Stimulated activated CD4-positive, alpha-beta T cell treated with anti-CD3 and anti-CD28 coated beads, Interleukin-15, amount 100 ng/mL, for 1 hour (primary cell): ENCODE measurements around the gene FREY1.

Experiments used
- DNase-seq, 2 donors: peaks; one replicate each; pipeline ENCODE4 v3.0.0-alpha.2; 2020; ENCODE audit warnings: low read depth in 1 of 2, low spot score in 1 of 2

FREY1 gene

DNA sequence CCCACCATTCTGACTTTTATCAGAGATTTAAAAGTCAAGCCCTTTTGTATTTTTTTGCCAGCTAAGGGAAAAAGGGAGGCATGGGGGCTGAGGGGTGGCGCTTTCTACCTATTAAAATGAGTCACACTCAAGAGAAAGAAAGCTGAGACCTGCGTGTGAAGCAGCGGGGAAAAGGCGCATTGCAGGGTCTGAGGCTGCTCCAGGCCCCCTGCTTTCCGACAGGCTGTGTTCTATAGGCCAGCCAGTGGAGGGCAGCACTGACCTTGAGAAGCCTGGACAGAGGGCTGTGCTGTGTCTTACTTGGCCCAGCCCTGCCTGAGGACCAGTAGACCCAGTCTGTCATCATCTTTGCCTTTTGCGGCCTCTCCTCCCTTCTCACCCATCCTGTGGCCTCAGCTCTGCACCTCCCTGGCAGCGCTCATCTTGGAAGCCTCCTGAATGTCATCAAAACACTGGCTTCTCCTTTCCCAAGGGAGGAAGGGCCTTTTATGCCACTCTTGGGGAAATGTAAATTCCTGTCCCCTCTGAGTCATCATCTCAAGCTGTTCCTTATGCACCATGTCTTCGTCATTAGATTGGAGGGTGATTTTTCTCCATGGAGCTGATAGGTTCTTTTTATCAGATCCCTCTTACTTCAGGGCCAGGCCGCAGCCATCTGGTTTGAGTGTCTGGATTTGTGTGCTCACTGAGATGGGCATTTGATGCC lies 34.3 kb downstream of the FREY1 start:
- no peak for DNase-seq

DNA sequence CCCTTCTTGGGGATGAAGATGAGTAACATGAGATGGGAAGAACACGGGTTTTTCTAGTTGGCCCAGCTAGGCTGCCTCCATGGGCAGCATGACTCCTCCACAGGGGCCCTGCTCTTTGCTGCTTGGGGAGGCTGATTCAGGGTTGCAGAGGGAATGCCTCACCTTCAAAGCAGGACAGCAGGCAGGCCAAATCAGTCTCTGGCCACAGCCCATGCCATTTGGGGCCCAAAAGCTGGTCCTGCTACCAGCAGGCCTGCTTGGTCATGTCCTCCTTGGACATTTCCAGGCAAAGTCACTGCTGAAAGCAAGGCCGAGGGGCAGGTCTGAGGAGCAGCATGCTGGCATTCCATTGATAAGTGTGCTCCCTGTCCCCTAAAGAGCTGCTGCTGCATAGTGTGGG lies 35.4 kb downstream of the FREY1 start:
- DNase-seq: no peak

DNA sequence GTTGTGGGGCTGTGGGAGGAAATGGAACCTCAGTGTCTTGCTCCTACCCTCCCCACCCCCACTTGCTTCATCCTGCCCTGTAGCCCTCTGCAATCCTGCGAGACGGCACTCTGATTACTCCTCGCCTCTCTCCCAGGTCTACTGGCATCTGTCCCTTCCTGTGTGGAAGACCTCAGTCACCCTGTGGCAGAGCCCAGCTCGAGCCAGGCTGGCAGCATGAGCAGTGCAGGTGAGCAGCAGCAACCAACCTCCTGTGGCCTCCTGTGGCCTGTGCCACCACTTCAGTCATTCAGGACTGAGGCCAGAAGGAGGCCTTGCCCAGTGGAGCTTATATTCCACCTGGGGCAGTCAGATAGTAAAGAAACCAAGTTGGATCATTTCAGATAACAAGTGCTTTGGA lies 36.4 kb downstream of the FREY1 start:
- DNase-seq: no peak

DNA sequence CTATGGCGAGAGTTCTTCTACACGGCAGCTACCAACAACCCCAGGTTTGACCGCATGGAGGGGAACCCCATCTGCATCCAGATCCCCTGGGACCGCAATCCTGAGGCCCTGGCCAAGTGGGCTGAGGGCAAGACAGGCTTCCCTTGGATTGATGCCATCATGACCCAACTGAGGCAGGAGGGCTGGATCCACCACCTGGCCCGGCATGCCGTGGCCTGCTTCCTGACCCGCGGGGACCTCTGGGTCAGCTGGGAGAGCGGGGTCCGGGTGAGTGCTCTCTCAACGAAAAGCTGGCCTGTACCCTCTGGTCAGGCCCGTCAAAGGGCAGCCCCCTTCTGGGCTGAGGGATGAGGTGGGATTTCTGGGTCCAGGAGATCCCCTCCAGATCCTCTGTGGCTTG lies 37.5 kb downstream of the FREY1 start:
- DNase-seq: no peak

DNA sequence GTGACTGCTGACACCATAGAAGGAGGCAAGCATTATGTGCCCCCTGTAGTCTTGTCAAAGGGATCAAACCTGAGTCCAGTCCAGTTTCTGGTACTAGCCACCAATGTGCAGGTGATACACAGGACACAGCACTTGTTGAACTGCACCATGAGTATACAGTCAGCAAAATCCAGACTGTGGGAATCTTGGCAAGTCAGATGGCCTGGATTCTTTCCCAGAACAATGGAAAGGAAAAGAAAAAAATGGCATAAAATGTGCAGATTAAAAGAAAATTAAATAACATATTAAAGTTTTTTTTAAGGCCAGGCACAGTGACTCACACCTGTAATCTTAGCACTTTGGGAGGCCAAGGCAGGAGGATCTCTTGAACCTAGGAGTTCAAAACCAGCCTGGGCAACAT lies 43.0 kb downstream of the FREY1 start:
- no peak for DNase-seq

DNA sequence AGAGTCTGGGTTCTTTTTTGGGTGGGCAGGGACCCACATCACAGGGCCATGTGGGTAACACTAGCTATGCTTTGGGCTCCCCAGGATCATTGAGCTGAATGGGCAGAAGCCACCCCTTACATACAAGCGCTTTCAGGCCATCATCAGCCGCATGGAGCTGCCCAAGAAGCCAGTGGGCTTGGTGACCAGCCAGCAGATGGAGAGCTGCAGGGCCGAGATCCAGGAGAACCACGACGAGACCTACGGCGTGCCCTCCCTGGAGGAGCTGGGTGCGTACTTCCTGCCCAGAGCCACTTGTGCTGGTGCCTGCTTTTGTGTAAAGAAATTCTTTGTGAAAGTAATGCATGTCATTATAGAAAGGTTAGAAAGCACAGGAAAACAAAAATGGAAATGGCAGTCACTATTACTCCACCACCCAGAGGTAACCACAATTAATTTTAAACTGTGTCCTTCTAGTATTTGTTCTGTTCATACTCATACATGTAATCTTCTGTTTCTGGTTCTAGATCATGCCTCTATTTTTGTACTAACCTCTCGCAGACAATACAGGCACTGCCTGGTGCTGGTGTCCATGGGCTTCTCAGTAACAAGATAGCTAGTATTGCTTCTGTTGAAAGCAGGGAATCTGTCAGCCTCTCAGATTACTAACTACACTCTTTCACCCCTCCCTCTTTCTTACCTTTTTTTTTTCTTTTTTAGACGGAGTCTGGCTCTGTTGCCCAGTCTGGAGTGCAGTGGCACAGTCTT lies 46.1 kb downstream of the FREY1 start:
- no peak for DNase-seq

DNA sequence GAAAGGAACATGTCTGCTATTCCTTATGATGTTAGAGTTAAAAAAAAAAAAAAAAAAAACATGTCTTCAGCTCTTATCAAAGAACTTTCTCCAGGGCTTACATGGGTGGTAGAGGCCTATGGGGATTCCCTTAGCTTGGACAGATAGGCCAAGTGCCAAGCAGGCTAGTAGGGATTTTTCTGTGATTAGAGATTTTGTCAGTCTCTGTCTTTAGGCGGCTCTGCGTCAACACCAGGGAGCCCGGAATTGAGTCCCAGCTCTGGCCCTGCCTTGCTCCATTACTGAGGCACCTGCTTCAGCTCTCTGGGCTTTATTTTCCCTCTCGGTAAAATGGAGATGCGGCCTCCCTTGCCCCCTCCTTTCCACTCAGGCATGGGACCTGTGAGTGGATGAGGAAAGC lies 46.7 kb downstream of the FREY1 start:
- no peak for DNase-seq

DNA sequence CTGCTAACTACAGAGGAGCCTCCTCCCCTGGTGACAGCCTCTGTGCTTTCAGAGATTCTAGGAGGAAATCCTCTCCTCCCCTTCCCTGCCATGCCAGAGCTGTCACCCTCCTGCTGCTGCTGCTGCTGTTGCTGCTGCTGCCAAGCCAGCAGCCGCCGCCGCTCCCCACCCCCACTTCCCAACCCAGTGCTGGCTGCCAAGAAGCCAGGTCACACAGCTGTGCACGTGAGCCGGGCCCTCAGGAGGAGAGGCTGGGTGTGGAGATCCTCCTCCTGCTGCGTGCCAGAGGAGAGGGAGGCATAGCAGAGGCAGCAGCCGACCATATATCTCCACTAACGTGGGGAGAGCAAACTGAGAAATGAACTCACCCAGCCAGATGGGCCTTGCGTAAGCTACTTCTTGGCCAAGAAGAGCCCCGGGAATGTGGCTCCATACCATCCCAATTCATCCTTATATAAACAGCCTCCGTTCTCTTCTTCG lies 47.4 kb downstream of the FREY1 start:
- no peak for DNase-seq

DNA sequence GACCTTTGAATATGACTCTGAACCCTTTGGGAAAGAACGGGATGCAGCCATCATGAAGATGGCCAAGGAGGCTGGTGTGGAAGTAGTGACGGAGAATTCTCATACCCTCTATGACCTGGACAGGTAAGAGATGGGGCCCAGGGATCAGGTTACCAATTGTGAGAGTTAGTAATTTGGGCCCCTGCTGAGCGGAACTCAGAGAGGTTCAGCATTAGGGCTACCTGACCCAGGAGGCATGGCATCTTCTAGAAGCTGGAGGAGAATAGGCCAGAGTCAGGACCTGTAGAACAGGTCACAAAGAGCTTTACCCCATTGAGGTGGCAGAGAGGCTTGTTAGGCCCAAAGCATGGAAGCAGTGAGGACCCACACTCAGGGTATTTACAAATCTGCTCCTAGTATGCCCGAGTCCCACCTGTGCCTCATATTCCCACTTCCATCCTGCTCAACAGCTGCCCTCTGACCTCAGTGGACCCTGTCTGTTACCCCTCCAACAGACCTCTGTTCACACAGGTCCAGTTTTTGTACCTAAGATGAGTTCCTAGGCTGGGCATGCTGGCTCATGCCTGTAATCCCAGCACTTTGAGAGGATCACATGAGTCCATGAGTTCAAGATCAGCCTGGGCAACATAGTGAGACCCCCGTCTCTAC lies 48.2 kb downstream of the FREY1 start:
- DNase-seq: no peak

DNA sequence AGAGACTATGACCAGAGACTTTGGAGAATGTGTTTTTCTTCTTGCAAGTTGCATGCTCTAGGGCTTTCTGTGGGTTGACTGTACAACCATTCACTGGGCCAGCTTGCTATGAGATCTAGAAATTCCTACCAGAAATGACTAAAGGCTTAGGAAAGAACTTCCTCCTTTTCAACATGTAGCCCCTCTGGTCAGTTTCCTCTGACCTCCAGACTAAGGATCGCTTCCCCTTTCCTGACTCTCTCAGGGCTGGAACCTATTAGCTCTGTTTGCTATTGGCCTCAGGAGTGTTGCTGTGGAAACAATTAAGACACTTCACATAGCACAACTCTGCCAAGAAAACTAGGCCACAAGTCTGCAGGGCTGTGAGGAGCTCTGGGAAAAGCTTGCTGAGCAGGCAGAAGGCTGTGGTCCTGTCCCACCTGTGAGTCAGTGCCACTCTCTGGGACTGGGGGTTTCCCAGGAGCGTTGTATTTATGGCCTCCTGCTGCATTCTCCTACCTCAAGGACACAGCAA lies 49.1 kb downstream of the FREY1 start:
- no peak for DNase-seq
